GM19452 (cell line): ENCODE data around the gene C16orf54.
"Not testable (repeated sequence)": the region's sequence is repeated elsewhere in the genome, so short reads cannot be mapped to it uniquely, and the experiment has no call there.

Source experiments
- ATAC-seq: cut with Tn5 transposase; IDR thresholded peaks from one replicate; pipeline ENCODE4 v1.9.1; 2021; ENCODE audit not compliant: unreplicated experiment

Gene C16orf54

DNA sequence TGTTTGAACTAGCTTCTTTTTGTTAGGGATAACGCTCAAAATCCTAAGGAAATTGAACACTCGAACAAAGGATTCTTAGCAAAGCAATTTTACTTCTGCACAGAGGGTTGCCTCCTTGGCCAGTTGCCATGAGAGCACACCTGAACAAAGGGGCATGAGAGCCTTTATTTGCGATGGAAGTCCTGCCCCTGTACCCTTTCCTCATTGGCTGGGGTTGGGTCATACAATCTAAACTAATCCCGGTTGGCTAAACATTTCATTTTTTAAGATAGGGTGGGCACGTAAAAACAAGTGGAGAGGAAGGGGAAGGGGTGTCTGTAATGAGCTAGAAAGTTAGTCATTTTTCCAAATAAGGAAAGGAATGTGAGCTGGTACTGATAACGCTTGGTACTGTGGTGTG lies 36.1 kb downstream of the C16orf54 start:
- ATAC-seq, result not testable (repeated sequence)

DNA sequence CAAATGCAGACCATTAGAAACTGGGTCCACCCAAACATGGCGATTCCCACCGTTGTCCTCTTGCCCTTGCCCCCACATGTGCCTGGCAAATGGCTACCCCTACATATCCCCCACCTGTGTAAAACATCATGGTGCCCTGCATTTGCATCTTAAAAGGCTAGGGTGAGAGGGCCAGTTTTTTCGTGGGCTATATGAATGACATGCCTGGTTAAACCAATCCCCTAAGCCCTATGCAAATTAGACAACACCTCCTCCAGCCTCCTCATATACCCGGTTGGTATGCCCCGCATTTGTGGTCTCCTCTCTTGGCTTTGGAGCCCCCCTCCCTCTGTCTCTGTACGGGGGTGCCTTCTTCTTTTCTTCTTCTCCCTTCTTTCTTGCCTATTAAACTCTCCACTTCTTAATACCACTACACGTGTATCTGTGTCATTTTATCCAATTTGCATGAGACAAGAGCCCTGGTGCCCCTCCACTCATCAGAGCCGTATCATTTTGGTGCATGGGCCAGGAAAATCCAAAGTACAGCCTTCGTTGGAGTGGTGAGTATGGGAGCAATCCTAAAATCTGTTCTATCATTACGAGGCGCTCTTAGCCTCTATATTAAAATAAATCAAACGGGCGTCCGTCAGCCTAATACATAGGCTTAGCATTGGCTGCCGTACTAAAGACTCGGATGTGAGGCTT lies 36.7 kb downstream of the C16orf54 start:
- no peak for ATAC-seq

DNA sequence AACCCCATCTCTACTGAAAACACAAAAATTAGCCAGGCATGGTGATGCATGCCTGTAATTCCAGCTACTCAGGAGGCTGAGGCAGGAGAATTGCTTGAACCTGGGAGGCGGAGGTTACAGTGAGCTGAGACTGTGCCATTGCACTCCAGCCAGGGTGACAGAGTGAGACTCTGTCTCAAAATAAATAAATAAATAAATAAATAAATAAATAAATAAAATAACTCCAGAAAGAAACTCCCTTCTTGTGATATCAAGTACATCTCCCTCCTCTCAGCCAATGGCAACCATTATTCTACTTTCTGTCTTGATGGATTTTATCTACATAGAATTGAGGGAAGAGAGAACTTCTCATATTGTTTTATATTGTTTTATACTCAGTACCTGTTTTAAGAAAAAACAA lies 38.6 kb downstream of the C16orf54 start:
- ATAC-seq, result not testable (repeated sequence)

DNA sequence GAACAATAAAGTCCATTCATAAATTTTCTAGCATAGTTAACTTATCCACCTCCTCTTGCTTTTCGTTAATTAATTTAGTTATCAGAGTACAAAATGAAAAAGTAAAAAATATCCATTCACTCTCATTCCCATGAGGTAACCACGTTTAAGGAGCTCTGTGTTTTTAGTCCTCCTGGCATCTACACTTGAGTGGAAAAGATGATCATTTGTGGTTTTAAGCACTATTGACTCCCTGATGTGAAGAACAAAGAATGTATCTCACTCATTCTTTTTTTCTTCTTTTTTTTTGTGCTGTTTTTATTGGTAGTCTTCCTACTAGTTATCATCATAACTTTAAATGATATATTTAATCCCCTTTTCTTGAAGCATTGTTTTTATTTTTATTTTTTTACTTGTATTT lies 40.8 kb downstream of the C16orf54 start:
- ATAC-seq, result no peak

DNA sequence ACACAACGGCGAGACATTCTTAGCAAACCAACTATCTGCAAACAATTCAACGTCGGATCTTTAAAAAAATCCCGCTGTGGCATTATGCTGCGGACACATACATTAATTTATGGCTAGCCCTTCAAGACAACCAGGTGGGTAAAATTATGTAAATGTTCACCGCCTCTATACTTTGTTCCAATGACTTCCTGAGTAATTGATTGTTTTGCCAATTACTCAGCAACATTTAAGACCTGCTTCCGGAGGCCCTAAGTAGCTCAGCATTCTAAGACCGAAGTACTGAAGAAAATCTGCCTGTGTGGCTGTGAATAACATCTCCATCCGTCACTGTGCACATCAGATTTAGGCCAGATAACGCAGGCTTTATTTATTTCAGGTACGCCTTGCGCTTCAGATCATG lies 43.5 kb downstream of the C16orf54 start:
- peak; percentile 46 for ATAC-seq

DNA sequence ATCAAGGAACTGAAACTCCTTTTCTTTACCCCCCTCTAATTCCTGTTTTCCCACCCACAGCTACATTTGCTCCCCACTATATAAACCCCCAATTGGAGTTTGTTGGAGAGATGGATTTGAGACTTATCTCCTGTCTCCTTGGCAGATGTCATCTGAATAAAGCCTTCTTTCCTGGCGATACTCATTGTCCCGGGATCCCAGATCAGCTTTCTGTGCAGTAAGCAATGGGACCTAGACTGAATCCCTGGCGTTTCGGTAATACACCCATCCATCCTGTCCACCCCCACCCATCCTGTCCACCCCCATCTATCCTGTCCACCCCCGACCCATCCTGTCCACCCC lies 44.6 kb downstream of the C16orf54 start:
- ATAC-seq, result no peak

DNA sequence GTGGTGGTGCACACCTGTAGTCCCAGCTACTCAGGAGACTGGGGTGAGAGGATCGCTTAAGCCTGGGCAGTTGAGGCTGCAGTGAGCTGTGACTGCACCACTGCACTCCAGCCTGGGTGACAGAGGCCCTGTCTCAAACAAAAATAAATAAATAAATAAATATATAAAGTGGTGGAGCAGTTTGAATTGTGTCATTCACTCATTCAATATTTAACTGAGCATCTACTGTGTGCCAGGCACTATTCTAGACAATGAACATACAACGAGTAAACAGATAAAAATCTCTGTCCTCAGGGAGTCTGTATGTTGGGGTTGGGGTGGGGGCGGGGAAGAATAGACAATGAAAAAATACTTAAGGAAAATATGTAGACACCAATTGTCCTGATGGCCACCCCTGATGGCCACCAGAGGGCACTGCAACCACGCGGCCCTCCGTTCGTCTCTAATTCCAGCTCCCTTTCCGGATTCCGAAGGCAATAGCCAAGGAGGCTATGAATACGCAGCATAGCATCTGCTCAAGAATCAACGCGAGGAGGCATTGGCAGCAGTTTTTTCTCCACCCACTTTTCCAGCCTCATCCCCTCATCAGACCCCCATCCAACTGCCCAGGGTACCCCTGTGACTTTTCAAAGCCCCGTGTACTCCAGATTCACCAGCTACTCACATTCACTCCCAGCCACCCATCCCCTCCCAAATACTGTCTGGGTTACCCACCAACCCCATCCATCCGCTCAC lies 45.4 kb downstream of the C16orf54 start:
- ATAC-seq, result no peak

DNA sequence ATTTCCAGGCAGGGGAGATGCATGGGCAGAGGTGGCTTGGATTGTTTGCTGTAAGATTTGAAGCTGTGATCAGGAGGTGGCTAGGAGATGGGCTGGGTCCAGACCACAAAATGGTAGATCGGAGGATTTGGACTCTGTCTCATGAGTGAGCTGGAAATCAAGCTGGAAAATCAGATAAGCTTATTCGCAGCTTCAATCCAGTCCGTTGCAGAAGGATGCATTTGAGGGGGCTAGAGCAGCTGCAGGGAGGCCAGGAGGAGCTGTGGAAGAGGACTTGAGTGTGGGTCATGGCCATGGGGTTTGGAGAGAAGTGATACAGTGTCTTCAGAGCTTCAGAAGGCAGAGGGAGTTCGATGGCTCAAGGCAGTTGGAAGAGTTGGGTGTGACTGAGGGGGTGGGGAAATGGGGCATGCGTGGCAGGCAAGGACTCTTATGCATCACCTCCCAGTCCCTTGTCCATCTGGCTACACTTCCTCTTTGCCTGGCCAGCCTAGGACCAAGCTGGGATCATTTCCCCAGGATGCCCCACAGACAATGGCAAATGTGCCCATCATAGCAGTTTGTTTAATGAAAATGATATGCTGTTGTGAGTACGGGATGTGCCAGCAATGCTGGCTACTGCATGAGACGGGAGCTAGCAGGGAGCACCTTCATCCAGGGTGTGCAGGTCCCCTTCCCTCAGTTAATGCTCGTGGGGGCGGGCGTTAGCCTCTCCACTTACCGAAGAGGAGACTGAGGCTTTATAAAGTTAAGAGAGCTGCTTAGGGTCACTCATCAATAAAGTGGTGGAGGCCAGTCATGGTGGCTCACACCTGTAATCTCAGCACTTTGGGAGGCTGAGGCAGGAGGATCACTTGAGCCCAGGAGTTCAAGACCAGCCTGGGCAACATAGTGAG lies 46.2 kb downstream of the C16orf54 start:
- ATAC-seq, result no peak

DNA sequence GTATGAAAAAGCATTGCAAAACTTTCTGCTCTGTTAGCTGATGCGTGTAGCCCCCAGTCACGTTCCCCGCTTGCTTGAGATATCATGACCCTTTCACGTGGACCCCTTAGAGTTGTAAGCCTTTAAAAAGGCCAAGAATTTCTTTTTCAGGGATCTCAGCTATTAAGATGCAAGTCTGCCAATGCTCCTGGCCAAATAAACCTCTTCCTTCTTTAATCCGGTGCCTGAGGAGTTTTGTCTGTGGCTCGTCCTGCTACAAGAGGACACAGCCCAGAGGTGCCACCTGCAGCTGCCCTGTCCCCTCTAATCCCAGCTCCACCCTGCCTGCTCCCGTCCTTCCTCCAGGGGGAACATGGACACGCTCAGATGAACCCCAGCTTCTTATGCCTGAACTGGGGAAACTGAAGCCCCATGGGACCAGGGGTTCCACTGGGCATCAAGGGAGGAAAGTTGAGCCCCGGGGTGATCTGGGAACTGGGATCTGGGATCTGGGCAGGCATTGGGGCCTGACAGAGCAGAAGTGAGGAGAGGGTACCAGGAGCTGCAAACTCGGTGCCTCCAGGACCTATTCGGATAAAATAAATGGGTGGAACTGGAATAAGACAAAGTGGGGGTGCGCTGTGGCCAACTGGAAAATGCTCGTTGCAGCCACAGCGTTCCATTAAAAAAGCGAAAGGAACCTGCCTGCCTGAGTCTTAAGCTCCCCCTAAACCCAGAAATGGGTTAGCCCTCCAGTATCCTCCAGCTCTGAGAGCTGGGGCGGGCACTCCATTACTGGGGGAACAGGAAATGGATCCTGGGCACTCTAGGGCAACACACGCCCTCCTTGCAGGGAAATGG lies 47.1 kb downstream of the C16orf54 start:
- ATAC-seq, result no peak

DNA sequence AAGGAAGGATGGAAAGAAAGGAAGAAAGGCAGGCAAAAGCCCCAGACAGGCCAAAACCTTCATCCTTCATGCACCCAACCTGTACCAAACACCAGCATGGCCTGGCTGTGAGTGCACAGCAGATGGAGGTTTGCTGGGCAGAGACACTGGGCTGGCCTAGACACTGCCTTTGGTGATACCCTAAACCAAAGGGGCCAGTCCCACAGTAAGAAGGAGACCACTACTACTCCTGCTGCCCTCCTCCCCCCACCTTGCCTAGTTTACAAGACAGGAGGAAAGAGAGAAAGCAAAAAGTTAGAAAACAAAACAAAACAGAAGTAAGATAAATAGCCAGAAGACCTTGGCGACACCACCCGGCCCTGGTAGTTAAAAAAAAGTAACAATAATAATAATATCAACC lies 47.7 kb downstream of the C16orf54 start:
- ATAC-seq, result no peak

DNA sequence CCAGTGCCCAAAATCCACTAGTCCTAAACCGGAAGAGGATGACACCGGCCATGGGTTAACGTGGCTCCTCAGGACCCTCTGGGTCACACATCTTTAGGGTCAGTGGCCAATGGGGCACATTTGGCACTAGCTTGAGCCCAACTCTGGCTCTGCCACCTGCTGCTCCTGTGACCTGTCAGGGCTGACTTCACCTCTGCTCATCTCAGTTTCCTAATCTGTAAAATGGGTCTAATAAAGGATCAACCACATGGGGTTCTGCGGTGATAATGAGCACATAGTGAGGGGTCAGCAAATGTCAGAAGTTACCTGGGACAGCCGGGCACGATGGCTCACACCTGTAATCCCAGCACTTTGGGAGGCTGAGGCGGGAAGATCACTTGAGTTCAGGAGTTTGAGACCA lies 48.4 kb downstream of the C16orf54 start:
- no peak for ATAC-seq

DNA sequence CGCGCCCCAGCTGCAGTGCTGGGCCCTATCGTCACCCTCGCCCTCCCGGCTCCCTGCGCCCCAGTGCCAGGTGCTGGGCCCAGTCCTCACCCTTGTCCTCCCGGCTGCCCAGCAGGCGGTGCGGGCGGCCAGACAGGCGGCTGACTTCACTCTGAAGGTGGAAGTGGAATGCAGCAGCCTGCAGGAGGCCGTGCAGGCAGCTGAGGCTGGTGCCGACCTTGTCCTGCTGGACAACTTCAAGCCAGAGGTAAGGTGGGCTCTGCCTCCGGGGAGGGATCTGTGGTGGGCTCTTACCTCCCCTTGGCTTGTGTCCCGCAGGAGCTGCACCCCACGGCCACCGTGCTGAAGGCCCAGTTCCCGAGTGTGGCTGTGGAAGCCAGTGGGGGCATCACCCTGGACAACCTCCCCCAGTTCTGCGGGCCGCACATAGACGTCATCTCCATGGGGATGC lies 48.9 kb downstream of the C16orf54 start:
- ATAC-seq, result no peak

DNA sequence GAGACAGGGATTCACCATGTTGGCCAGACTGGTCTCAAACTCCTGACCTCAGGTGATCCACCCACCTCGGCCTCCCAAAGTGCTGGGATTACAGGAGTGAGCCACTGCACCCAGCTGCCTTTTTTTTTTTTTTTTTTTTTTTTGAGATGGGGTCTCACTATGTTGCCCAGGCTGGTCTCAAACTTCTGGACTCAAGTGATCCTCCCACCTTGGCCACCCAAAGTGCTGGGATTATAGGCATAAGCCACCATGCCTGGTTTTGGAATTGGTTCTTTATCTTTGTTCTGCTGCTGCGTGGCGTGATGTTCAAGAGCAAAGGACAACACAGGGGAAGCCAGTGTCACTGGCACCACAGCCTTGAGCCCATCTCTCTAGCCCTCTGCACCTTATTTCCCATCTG lies 50.1 kb downstream of the C16orf54 start:
- not testable (repeated sequence) for ATAC-seq

DNA sequence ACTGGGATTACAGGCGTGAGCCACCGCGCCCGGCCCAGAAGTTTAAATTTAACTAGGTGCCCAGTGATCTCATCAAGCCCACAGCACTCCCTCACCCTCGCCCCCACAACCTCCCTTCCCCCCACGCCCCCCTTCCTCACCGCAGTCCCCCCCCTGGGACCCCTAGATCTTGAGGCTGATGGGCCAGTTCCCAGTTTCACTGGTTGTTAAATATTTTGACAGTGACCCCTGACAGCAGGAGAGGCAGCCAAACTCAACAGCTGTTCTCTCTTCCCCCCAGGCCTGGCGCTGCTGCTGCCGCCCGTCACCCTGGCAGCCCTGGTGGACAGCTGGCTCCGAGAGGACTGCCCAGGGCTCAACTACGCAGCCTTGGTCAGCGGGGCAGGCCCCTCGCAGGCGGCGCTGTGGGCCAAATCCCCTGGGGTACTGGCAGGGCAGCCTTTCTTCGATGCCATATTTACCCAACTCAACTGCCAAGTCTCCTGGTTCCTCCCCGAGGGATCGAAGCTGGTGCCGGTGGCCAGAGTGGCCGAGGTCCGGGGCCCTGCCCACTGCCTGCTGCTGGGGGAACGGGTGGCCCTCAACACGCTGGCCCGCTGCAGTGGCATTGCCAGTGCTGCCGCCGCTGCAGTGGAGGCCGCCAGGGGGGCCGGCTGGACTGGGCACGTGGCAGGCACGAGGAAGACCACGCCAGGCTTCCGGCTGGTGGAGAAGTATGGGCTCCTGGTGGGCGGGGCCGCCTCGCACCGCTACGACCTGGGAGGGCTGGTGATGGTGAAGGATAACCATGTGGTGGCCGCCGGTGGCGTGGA lies 51.2 kb downstream of the C16orf54 start:
- no peak for ATAC-seq

DNA sequence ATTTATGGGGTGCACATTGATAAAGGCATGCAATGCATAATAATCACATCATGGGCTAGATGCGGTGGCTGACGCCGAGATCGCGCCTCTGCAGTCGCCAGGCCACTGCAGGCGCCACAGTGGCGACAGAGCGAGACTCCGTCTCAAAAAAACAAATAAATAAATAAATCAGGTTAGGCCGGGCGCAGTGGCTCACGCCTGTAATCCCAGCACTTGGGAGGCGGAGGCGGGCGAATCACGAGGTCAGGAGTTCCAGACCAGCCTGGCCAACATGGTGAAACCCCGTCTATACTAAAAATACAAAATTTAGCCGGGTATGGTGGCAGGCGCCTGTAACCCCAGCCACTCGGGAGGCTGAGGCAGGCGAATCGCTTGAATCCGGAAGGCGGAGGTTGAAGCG lies 53.2 kb downstream of the C16orf54 start:
- not testable (repeated sequence) for ATAC-seq
